Measurements from ENCODE around the gene PEX26. TPM values are rescaled to one million over a fixed set of nuclear protein-coding genes. Genes with fewer than 3 reads are reported as not detected.

The PEX26 gene
- total RNA-seq, 1 experiment from 2014 or later = 47.1 TPM

GRCh38 chr22:18144105-18144504 is 66.3 kb downstream of the PEX26 start:
- intact Hi-C loops (cut with micrococcal nuclease) = no loop called here
- CTCF ChIA-PET = interaction anchor here (0.7 to 0.9 kb wide), 2 partner anchors 13 to 21 kb away, joined by 3 to 4 read pairs; no protein-coding TSS in a partner anchor
- POLR2A ChIA-PET = no interaction called here
- BruUV-seq (replicated peaks) = no TSS peak
- no peak overlapping the region for H3K4me3 Mint-ChIP-seq (ENCODE audit: unreplicated experiment)
- H3K36me3 Mint-ChIP-seq (ENCODE audit: insufficient read depth, unreplicated experiment) = no peaks in the 10 kb centered on the region
- no peak for TF ChIP-seq CTCF (IDR thresholded peaks at IDR 0.05; ENCODE audit: unreplicated experiment)
- no peaks in the 10 kb centered on the region for H3K9me3 Mint-ChIP-seq (ENCODE audit: unreplicated experiment)
- no peak overlapping the region for H3K27ac Mint-ChIP-seq (ENCODE audit: low read depth, unreplicated experiment)
- peaks cover 8% of the 10 kb centered on the region for H3K4me1 Mint-ChIP-seq (ENCODE audit: insufficient read depth, unreplicated experiment)
- H3K27me3 Mint-ChIP-seq (ENCODE audit: insufficient read depth, unreplicated experiment) = no peaks in the 10 kb centered on the region
- DNase-seq (ENCODE audit: unreplicated experiment) = no peak

- BruUV-seq (replicated peaks) = no TSS peak
- H3K4me3 Mint-ChIP-seq (ENCODE audit: unreplicated experiment) = no peak overlapping the region
- H3K36me3 Mint-ChIP-seq (ENCODE audit: insufficient read depth, unreplicated experiment) = no peaks in the 10 kb centered on the region
- TF ChIP-seq CTCF (IDR thresholded peaks at IDR 0.05; ENCODE audit: unreplicated experiment) = no peak
- no peaks in the 10 kb centered on the region for H3K9me3 Mint-ChIP-seq (ENCODE audit: unreplicated experiment)
- POLR2A ChIA-PET = no interaction called here
- no peaks in the 10 kb centered on the region for H3K27me3 Mint-ChIP-seq (ENCODE audit: insufficient read depth, unreplicated experiment)
- H3K4me1 Mint-ChIP-seq (ENCODE audit: insufficient read depth, unreplicated experiment) = peaks cover 8% of the 10 kb centered on the region
- CTCF ChIA-PET = no interaction called here
- intact Hi-C loops (cut with micrococcal nuclease) = no loop called here
- no peak overlapping the region for H3K27ac Mint-ChIP-seq (ENCODE audit: low read depth, unreplicated experiment)
- DNase-seq (ENCODE audit: unreplicated experiment) = no peak
Measured at GRCh38 chr22:18145676-18146388, 68.0 kb downstream of the PEX26 start.

GRCh38 chr22:18146389-18146753 is 68.6 kb downstream of the PEX26 start:
- Mint-ChIP-seq H3K27ac (ENCODE audit: low read depth, unreplicated experiment) (no peak overlapping the region), H3K4me3 (ENCODE audit: unreplicated experiment) (no peak overlapping the region), H3K27me3 (ENCODE audit: insufficient read depth, unreplicated experiment) (no peaks in the 10 kb centered on the region), H3K36me3 (ENCODE audit: insufficient read depth, unreplicated experiment) (no peaks in the 10 kb centered on the region), H3K9me3 (ENCODE audit: unreplicated experiment) (no peaks in the 10 kb centered on the region), H3K4me1 (ENCODE audit: insufficient read depth, unreplicated experiment) (peaks cover 8% of the 10 kb centered on the region)
- DNase-seq (ENCODE audit: unreplicated experiment) = no peak
- no peak for TF ChIP-seq CTCF (IDR thresholded peaks at IDR 0.05; ENCODE audit: unreplicated experiment)
- BruUV-seq (replicated peaks) = no TSS peak
- CTCF ChIA-PET = no interaction called here
- POLR2A ChIA-PET = no interaction called here
- intact Hi-C loops (cut with micrococcal nuclease) = no loop called here

DNA sequence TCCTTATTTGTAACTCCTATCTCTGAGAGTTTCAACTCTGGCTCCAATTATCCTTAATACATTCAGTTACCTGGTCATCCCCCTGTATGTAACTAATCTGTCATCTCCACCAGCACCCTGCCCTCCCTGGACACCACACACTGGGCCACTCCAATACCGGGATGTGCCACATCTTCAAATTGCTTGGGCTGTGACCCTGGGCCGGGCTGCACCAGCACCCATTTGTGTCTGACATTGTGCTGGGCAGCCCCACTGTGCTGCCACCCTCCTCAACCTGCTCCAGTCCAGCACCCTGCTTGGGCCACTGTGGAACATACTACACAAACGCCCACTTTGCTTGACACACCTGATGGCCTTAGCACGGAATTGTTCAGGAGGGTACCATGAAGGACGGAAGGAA is 70.0 kb downstream of the PEX26 start:
- Mint-ChIP-seq H3K4me3 (ENCODE audit: unreplicated experiment) (no peak overlapping the region), H3K4me1 (ENCODE audit: insufficient read depth, unreplicated experiment) (peaks cover 8% of the 10 kb centered on the region), H3K27ac (ENCODE audit: low read depth, unreplicated experiment) (no peak overlapping the region), H3K36me3 (ENCODE audit: insufficient read depth, unreplicated experiment) (no peaks in the 10 kb centered on the region), H3K27me3 (ENCODE audit: insufficient read depth, unreplicated experiment) (no peaks in the 10 kb centered on the region), H3K9me3 (ENCODE audit: unreplicated experiment) (no peaks in the 10 kb centered on the region)
- TF ChIP-seq CTCF (IDR thresholded peaks at IDR 0.05; ENCODE audit: unreplicated experiment) = no peak
- POLR2A ChIA-PET = no interaction called here
- BruUV-seq (replicated peaks) = no TSS peak
- intact Hi-C loops (cut with micrococcal nuclease) = no loop called here
- no peak for DNase-seq (ENCODE audit: unreplicated experiment)
- CTCF ChIA-PET = no interaction called here

Measured in MCF 10A (cell line).